Endothelial cell of umbilical vein (primary cell): ENCODE results near the gene IRX3.

ENCODE experiments used
- CTCF ChIP-seq, 2 donors: IDR thresholded peaks; 1 replicate in 1 of 2; 2 replicates in 1 of 2; pipeline ENCODE4 v1.5.1; 2011; ENCODE audit warnings: low read length in 2 of 2, mild to moderate bottlenecking in 2 of 2, moderate library complexity in 2 of 2, control low read depth in 1 of 2, inconsistent platforms in 1 of 2, low read depth in 1 of 2; ENCODE audit not compliant: insufficient read depth in 1 of 2; ENCODE audit errors: extremely low read depth in 1 of 2
- MYC ChIP-seq: IDR thresholded peaks from one replicate; pipeline ENCODE4 v1.6.1; 2011; ENCODE audit warnings: mild to moderate bottlenecking, low read depth, low read length
- POLR2A ChIP-seq: IDR thresholded peaks from 2 replicates; pipeline ENCODE4 v1.6.1; 2012; ENCODE audit warnings: low read depth, mild to moderate bottlenecking, control low read depth, low read length
- POLR2AphosphoS5 ChIP-seq: IDR thresholded peaks from 2 replicates; pipeline ENCODE4 v1.6.1; 2012; ENCODE audit warnings: low read depth, mild to moderate bottlenecking, control low read depth, low read length, moderate library complexity; ENCODE audit not compliant: insufficient read depth

GRCh38 chr16:54253118-54253517 lies 33.5 kb downstream of the IRX3 start:
- no peak for TF ChIP-seq MYC
- TF ChIP-seq CTCF (IDR thresholded peaks at IDR 0.05; ENCODE audit: extremely low read depth in 1 of 2, insufficient read depth in 1 of 2, low read depth in 1 of 2, low read length in 2 of 2): no peak
- TF ChIP-seq POLR2A: no peak
- TF ChIP-seq POLR2AphosphoS5: no peak
